HepG2 (cell line): Measurements from ENCODE around the gene AP4S1. TPM values are rescaled to one million over a fixed set of nuclear protein-coding genes. Genes with fewer than 3 reads are reported as not detected.

Source experiments
- ATAC-seq: fragments of 200-7000 bp; cut with Tn5 transposase; 3 replicates; pipeline ENCODE4 v1.9.1; 2020; ENCODE audit warnings: mild to moderate bottlenecking, moderate library complexity
- BruUV-seq: library from RNA; stranded (reverse); fragments of 400-500 nt; replicated peaks from 2 replicates; lab custom pipeline; 2021; lab: Mats Ljungman, UMichigan
- CTCF ChIA-PET: fragments of 300-600 bp; formaldehyde crosslinking; extraction: SDS; loops from one replicate; lab custom pipeline; 2021; ENCODE audit warnings: low total read pairs, inconsistent platforms, low intra/inter-chr PET ratio; lab: Yijun Ruan, JAX
- POLR2A ChIA-PET: fragments of 350-600 bp; sonication (Branson Sonifier 250); formaldehyde crosslinking; loops from one replicate; lab custom pipeline; 2020; ENCODE audit warnings: antibody characterized with exemption, inconsistent platforms; lab: Yijun Ruan, JAX
- DNase-seq: peaks from one replicate; pipeline ENCODE4 v3.0.0-alpha.2; 2015; ENCODE audit warnings: low spot score
- FAIRE-seq: peaks from 3 replicates; lab custom pipeline; 2011; peaks lifted over from hg19 to GRCh38; lab: Jason Lieb, UNC
- H2AFZ ChIP-seq: one replicate; pipeline ENCODE4 v1.6.1; 2011; ENCODE audit warnings: low read length, inconsistent platforms
- H3K27ac ChIP-seq: fragments of 300-600 bp; 3 replicates; pipeline ENCODE4 v1.8.0; 2011; ENCODE audit warnings: mixed run types, mild to moderate bottlenecking, mixed read lengths, low read length, inconsistent platforms; ENCODE audit not compliant: insufficient read depth; ENCODE audit errors: extremely low read length
- H3K27me3 ChIP-seq, 2 experiments: fragments of 200-600 bp in 1 of 2; 2 replicates in 1 of 2; 3 replicates in 1 of 2; pipeline versions ENCODE4 v1.6.0 to v1.8.0; 2011; ENCODE audit warnings: low read length in 2 of 2, mild to moderate bottlenecking in 2 of 2, moderate library complexity in 2 of 2, inconsistent platforms in 1 of 2; ENCODE audit not compliant: insufficient read depth in 2 of 2, control insufficient read depth in 1 of 2
- H3K36me3 ChIP-seq, 2 experiments: fragments of 200-600 bp in 1 of 2; replicated peaks in 1 of 2; 2 replicates in 1 of 2; 3 replicates in 1 of 2; pipeline versions ENCODE4 v1.5.1 to v1.8.0; 2011; ENCODE audit warnings: low read length in 2 of 2, inconsistent platforms in 1 of 2; ENCODE audit not compliant: insufficient read depth in 2 of 2, control insufficient read depth in 1 of 2
- H3K4me1 ChIP-seq: 2 replicates; pipeline ENCODE4 v1.5.1; 2012; ENCODE audit warnings: low read length, inconsistent platforms; ENCODE audit not compliant: insufficient read depth
- H3K4me2 ChIP-seq: 2 replicates; pipeline ENCODE4 v1.6.0; 2011; ENCODE audit warnings: low read depth, low read length, inconsistent platforms
- H3K4me3 ChIP-seq, 3 experiments: fragments of 200-600 bp in 1 of 3; sonication (generic), shearing (Covaris generic) in 1 of 3; replicated peaks in 1 of 3; 2 replicates each; pipeline ENCODE4 v1.5.1; 2011 to 2016; ENCODE audit warnings: low read length in 3 of 3, inconsistent platforms in 2 of 3, low read depth in 2 of 3, mild to moderate bottlenecking in 2 of 3, control low read depth in 1 of 3, mixed read lengths in 1 of 3; ENCODE audit not compliant: insufficient read depth in 1 of 3
- H3K79me2 ChIP-seq: one replicate; pipeline ENCODE4 v1.6.1; 2011; ENCODE audit warnings: low read length, inconsistent platforms; ENCODE audit not compliant: insufficient read depth
- H3K9ac ChIP-seq: 2 replicates; pipeline ENCODE4 v1.6.0; 2011; ENCODE audit warnings: mild to moderate bottlenecking, low read depth, low read length, inconsistent platforms; ENCODE audit not compliant: insufficient read depth
- H3K9me3 ChIP-seq: 2 replicates; pipeline ENCODE4 v1.5.1; 2012; ENCODE audit warnings: mild to moderate bottlenecking, low read length
- H4K20me1 ChIP-seq: 2 replicates; pipeline ENCODE4 v1.6.0; 2011; ENCODE audit warnings: inconsistent platforms, mild to moderate bottlenecking, low read length, moderate library complexity; ENCODE audit not compliant: insufficient read depth
- CAMTA2 ChIP-seq: sonication (generic); formaldehyde crosslinking; IDR thresholded peaks from 2 replicates; pipeline ENCODE4 v1.4.0; 2020; ENCODE audit warnings: mild to moderate bottlenecking, missing genetic modification reagents, borderline replicate concordance
- EEA1 ChIP-seq: sonication (generic); formaldehyde crosslinking; IDR thresholded peaks from 2 replicates; pipeline ENCODE4 v1.5.1; 2020; ENCODE audit warnings: mild to moderate bottlenecking, missing genetic modification reagents, borderline replicate concordance
- ELF4 ChIP-seq: sonication (generic); formaldehyde crosslinking; IDR thresholded peaks from 2 replicates; pipeline ENCODE4 v1.5.0; 2020; ENCODE audit warnings: missing genetic modification reagents, mild to moderate bottlenecking, moderate library complexity, borderline replicate concordance
- EP300 ChIP-seq, 3 experiments: sonication (generic) in 1 of 3; formaldehyde crosslinking in 1 of 3; IDR thresholded peaks; 2 replicates each; pipeline versions ENCODE4 v1.5.1 to v1.6.1; 2011 to 2020; ENCODE audit warnings: low read depth in 2 of 3, low read length in 2 of 3, borderline replicate concordance in 1 of 3, improper control_type of control experiment in 1 of 3, mild to moderate bottlenecking in 1 of 3, missing genetic modification reagents in 1 of 3, moderate library complexity in 1 of 3
- ETV6 ChIP-seq: sonication (generic); formaldehyde crosslinking; conservative IDR thresholded peaks from 2 replicates; pipeline ENCODE4 v1.4.0; 2020; ENCODE audit warnings: missing genetic modification reagents
- MXI1 ChIP-seq: IDR thresholded peaks from 3 replicates; pipeline ENCODE4 v1.6.1; 2012; ENCODE audit warnings: low read depth, low read length, inconsistent platforms, borderline replicate concordance
- SP4 ChIP-seq: sonication (generic); formaldehyde crosslinking; IDR thresholded peaks from 2 replicates; pipeline ENCODE4 v1.8.1; 2023; ENCODE audit warnings: mild to moderate bottlenecking, missing genetic modification reagents
- THAP7 ChIP-seq: sonication (generic); formaldehyde crosslinking; IDR thresholded peaks from 2 replicates; pipeline ENCODE4 v1.8.1; 2023; ENCODE audit warnings: mild to moderate bottlenecking, missing genetic modification reagents
- U2AF1 ChIP-seq: fragments of 200-400 bp; formaldehyde crosslinking; optimal IDR thresholded peaks from 2 replicates; pipeline ENCODE3; 2017; ENCODE audit warnings: mild to moderate bottlenecking, low read depth, low read length
- ZNF230 ChIP-seq: sonication (generic); formaldehyde crosslinking; IDR thresholded peaks from 2 replicates; pipeline ENCODE4 v1.4.0; 2020; ENCODE audit warnings: mild to moderate bottlenecking, missing genetic modification reagents
- ZNF232 ChIP-seq: sonication (generic); formaldehyde crosslinking; IDR thresholded peaks from 2 replicates; pipeline ENCODE4 v1.4.0; 2020; ENCODE audit warnings: missing genetic modification reagents, borderline replicate concordance
- ZNF280D ChIP-seq: sonication (generic); formaldehyde crosslinking; IDR thresholded peaks from 2 replicates; pipeline ENCODE4 v1.5.1; 2020; ENCODE audit warnings: mild to moderate bottlenecking, missing genetic modification reagents
- ZNF3 ChIP-seq: IDR thresholded peaks from 2 replicates; pipeline ENCODE4 v1.7.0; 2017; ENCODE audit warnings: inconsistent platforms
- ZNF337 ChIP-seq: sonication (generic); formaldehyde crosslinking; IDR thresholded peaks from 2 replicates; pipeline ENCODE4 v1.5.1; 2020; ENCODE audit warnings: missing genetic modification reagents, low read depth, mild to moderate bottlenecking, borderline replicate concordance
- ZNF639 ChIP-seq: conservative IDR thresholded peaks from 2 replicates; pipeline ENCODE4 v1.6.1; 2018; ENCODE audit warnings: missing genetic modification reagents
- ZNF879 ChIP-seq: sonication (generic); formaldehyde crosslinking; IDR thresholded peaks from 2 replicates; pipeline ENCODE4 v1.8.1; 2023; ENCODE audit warnings: missing genetic modification reagents
- WGBS: methylation state at CpG from one replicate; pipeline ENCODE4 v1.1.6; 2017; ENCODE audit warnings: low lambda C conversion rate; 5-methylcytosine and 5-hydroxymethylcytosine counted together
- in situ Hi-C: cut with HindIII; loops from 2 replicates; pipeline ENCODE4 v1.10.0; 2017; ENCODE audit warnings: low pct_unique_long_range_greater_than_20kb; ENCODE audit not compliant: extremely low pct_ligation_motif_present
- intact Hi-C: fragments of 100-400 bp; cut with micrococcal nuclease; formaldehyde crosslinking; loops from one replicate; pipeline ENCODE4 v1.10.0; 2022; ENCODE audit not compliant: unreplicated experiment
- polyA plus RNA-seq, 8 experiments: library from polyadenylated mRNA; depleted of rRNA in 3 of 8; stranded (reverse) in 7 of 8; unstranded in 1 of 8; fragments of >200 nt; fragmentation: Illumina TruSeq in 4 of 8; extraction: Trizol in 4 of 8; gene quantifications; 2 replicates each; pipeline versions ENCODE4 v1.2.1 to v1.2.3, GENCODE V29; 2011 to 2016; ENCODE audit warnings: low read depth in 4 of 8, missing spikeins in 1 of 8, mixed read lengths in 1 of 8; ENCODE audit not compliant: insufficient read depth in 1 of 8
- total RNA-seq, 5 experiments: library from RNA; depleted of rRNA; stranded (reverse); fragments of >200 nt; fragmentation: Illumina TruSeq; extraction: Trizol; gene quantifications; 2 replicates each; pipeline ENCODE4 v1.2.3, GENCODE V29; 2016; ENCODE audit warnings: low read depth in 1 of 5

Gene AP4S1
- total and polyA plus RNA-seq, 2 of the 13 experiments (the other 11 are each of a cell fraction or from before 2014, with no cell fraction given): 3.9 to 21.1 TPM

- TF ChIP-seq SP4 (no peak), EP300 (IDR thresholded peaks at IDR 0.05; ENCODE audit: low read depth in 2 of 2, low read length in 2 of 2) (peak in 1 of 2 experiments; percentile 68; a peak in 1 of 4 replicates), EP300 (CRISPR knock-in tag; IDR thresholded peaks at IDR 0.05; ENCODE audit: borderline replicate concordance) (no peak), ZNF280D (CRISPR knock-in tag) (peak; percentile 85; the same call in 1 of the 2 replicates)
These were observed 13.2 kb downstream of the AP4S1 start (continued) for GRCh38 chr14:31038521-31039166.

GRCh38 chr14:31042300-31042699 lies 16.9 kb downstream of the AP4S1 start:
- FAIRE-seq: no peak
- TF ChIP-seq ZNF230 (CRISPR knock-in tag) (no peak), U2AF1 (no peak), ZNF3 (no peak), ZNF337 (CRISPR knock-in tag) (no peak), ZNF232 (CRISPR knock-in tag) (no peak), ZNF639 (CRISPR knock-in tag) (no peak), THAP7 (no peak), ZNF879 (CRISPR knock-in tag) (no peak), ELF4 (CRISPR knock-in tag) (no peak), CAMTA2 (CRISPR knock-in tag) (no peak), EEA1 (CRISPR knock-in tag) (no peak), ETV6 (CRISPR knock-in tag) (no peak), MXI1 (no peak)

More at GRCh38 chr14:31042300-31042699, 16.9 kb downstream of the AP4S1 start:
- Histone ChIP-seq H3K9me3 (no peaks in the 10 kb centered on the region), H3K36me3 (no peaks in the 10 kb centered on the region), H3K4me2 (no peak overlapping the region), H3K4me1 (peaks cover 21% of the 10 kb centered on the region), H3K27me3 (no peaks in the 10 kb centered on the region), H3K4me3 (no peak overlapping the region), H3K79me2 (no peaks in the 10 kb centered on the region), H2AFZ (no peak overlapping the region), H3K9ac (no peak overlapping the region), H3K27ac (no peak overlapping the region), H4K20me1 (no peaks in the 10 kb centered on the region)
- ChIA-PET CTCF (no interaction called here), POLR2A (interaction anchor here (0.9 to 5.3 kb wide), 3 partner anchors 11 to 17 kb away, joined by 4 to 126 read pairs (median 13); partner anchors contain the start of genes AP4S1 and STRN3)
- 94% methylated on average over 1 of the region's 1 CpG for WGBS
- ATAC-seq (no peak), DNase-seq (no peak)
- BruUV-seq: no TSS peak
- in situ Hi-C loops (no loop called here), intact Hi-C loops (no loop called here)
